Natural killer cell (primary cell): ENCODE results near the gene TAAR8. TPM values are rescaled to one million over a fixed set of nuclear protein-coding genes. Genes with fewer than 3 reads are reported as not detected.
A peak's percentile ranks its signal among the peaks of the same experiment; 100 is the strongest.

Source experiments
- ATAC-seq, 3 donors: fragments of 150-1000 bp in 2 of 3; fragments of 200-7000 bp in 1 of 3; cut with Tn5 transposase; 1 replicate in 1 of 3; 2 replicates in 2 of 3; pipeline ENCODE4 v1.10.0; 2021; ENCODE audit warnings: mild to moderate bottlenecking in 2 of 3, moderate library complexity in 2 of 3
- DNase-seq, 2 donors: peaks; one replicate each; pipeline versions ENCODE4 v3.0.0 to v3.0.0-alpha.2; 2013 to 2021; ENCODE audit warnings: mixed read lengths in 1 of 2
- H3K27ac ChIP-seq: one replicate; pipeline ENCODE4 v1.5.1; 2013; ENCODE audit warnings: mild to moderate bottlenecking, low read length
- H3K27me3 ChIP-seq: one replicate; pipeline ENCODE4 v1.6.1; 2013; ENCODE audit warnings: low read length; ENCODE audit not compliant: control insufficient read depth, insufficient read depth
- H3K36me3 ChIP-seq: one replicate; pipeline ENCODE4 v1.6.1; 2013; ENCODE audit warnings: low read length; ENCODE audit not compliant: control insufficient read depth, insufficient read depth
- H3K4me1 ChIP-seq: one replicate; pipeline ENCODE4 v1.6.1; 2013; ENCODE audit warnings: low read length; ENCODE audit not compliant: control insufficient read depth, insufficient read depth
- H3K4me3 ChIP-seq: one replicate; pipeline ENCODE4 v1.5.1; 2013; ENCODE audit warnings: low read length
- H3K9me3 ChIP-seq: one replicate; pipeline ENCODE4 v1.6.1; 2013; ENCODE audit warnings: low read length; ENCODE audit not compliant: control insufficient read depth, insufficient read depth
- H3K27ac Mint-ChIP-seq, 2 donors: one replicate each; pipeline ENCODE4 v1.8.0; 2022; ENCODE audit warnings: mild to moderate bottlenecking in 2 of 2, mixed read lengths in 2 of 2, moderate library complexity in 1 of 2
- H3K27me3 Mint-ChIP-seq, 2 donors: one replicate each; pipeline ENCODE4 v1.8.0; 2022; ENCODE audit warnings: low read depth in 2 of 2, mixed read lengths in 2 of 2
- H3K36me3 Mint-ChIP-seq: one replicate; pipeline ENCODE4 v1.8.0; 2022; ENCODE audit warnings: mixed read lengths
- H3K4me1 Mint-ChIP-seq, 2 donors: one replicate each; pipeline ENCODE4 v1.8.0; 2022; ENCODE audit warnings: mixed read lengths in 2 of 2
- H3K4me3 Mint-ChIP-seq: one replicate; pipeline ENCODE4 v1.8.0; 2022; ENCODE audit warnings: mild to moderate bottlenecking, moderate library complexity, mixed read lengths
- H3K9me3 Mint-ChIP-seq, 2 donors: one replicate each; pipeline ENCODE4 v1.8.0; 2022; ENCODE audit warnings: mixed read lengths in 2 of 2
- WGBS: methylation state at CpG from one replicate; pipeline ENCODE4 v1.1.7; 2013; ENCODE audit warnings: missing lambda C conversion rate; ENCODE audit not compliant: insufficient coverage; 5-methylcytosine and 5-hydroxymethylcytosine counted together
- intact Hi-C: fragments of 100-400 bp; cut with micrococcal nuclease; formaldehyde crosslinking; loops from one replicate; pipeline ENCODE4 v1.14.2; 2022
- total RNA-seq, 4 donors: library from RNA; stranded (reverse); fragments of 120-200 nt in 1 of 4; gene quantifications; one replicate each; pipeline versions ENCODE4 v1.2.3 to v1.2.4, GENCODE V29; 2013 to 2022
- TF ChIP-seq, protein P1 (sequence below): fragments of 200-600 bp; IDR thresholded peaks from one replicate; pipeline ENCODE4 v1.8.0; 2022; ENCODE audit warnings: antibody characterized with exemption

Gene TAAR8, protein sequence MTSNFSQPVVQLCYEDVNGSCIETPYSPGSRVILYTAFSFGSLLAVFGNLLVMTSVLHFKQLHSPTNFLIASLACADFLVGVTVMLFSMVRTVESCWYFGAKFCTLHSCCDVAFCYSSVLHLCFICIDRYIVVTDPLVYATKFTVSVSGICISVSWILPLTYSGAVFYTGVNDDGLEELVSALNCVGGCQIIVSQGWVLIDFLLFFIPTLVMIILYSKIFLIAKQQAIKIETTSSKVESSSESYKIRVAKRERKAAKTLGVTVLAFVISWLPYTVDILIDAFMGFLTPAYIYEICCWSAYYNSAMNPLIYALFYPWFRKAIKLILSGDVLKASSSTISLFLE
- total RNA-seq: not detected
- not detected for total RNA-seq (2013)

GRCh38 chr6:132552372-132552771, at the start of gene TAAR8:
TAAR8 (plus strand) TSS chr6:132552672; CDS start chr6:132552693, 21 bp downstream.
- intact Hi-C loops: no loop called here
- no peaks in the 10 kb centered on the region for H3K9me3 ChIP-seq
- TF ChIP-seq, protein P1, sequence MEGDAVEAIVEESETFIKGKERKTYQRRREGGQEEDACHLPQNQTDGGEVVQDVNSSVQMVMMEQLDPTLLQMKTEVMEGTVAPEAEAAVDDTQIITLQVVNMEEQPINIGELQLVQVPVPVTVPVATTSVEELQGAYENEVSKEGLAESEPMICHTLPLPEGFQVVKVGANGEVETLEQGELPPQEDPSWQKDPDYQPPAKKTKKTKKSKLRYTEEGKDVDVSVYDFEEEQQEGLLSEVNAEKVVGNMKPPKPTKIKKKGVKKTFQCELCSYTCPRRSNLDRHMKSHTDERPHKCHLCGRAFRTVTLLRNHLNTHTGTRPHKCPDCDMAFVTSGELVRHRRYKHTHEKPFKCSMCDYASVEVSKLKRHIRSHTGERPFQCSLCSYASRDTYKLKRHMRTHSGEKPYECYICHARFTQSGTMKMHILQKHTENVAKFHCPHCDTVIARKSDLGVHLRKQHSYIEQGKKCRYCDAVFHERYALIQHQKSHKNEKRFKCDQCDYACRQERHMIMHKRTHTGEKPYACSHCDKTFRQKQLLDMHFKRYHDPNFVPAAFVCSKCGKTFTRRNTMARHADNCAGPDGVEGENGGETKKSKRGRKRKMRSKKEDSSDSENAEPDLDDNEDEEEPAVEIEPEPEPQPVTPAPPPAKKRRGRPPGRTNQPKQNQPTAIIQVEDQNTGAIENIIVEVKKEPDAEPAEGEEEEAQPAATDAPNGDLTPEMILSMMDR: no peak
- DNase-seq: no peak
- no peaks in the 10 kb centered on the region for H3K4me1 ChIP-seq
- Mint-ChIP-seq H3K27ac (no peak within 1 kb of the TSS), H3K9me3 (no peaks in the 10 kb centered on the region), H3K36me3 (no peaks in the 10 kb centered on the region), H3K4me3 (no peak within 1 kb of the TSS), H3K27me3 (peaks cover 7 to 17% of the 10 kb centered on the region in 2 donors), H3K4me1 (no peaks in the 10 kb centered on the region)
- ATAC-seq: no peak
- H3K27ac ChIP-seq: no peak within 1 kb of the TSS
- peaks cover 2% of the 10 kb centered on the region for H3K27me3 ChIP-seq
- no CpG with 5 or more reads among the region's 2 CpGs for WGBS
- no peaks in the 10 kb centered on the region for H3K36me3 ChIP-seq
- no peak within 1 kb of the TSS for H3K4me3 ChIP-seq

GRCh38 chr6:132504757-132505156, 47.7 kb upstream of the TAAR8 start:
- Histone ChIP-seq H3K27ac (no peak overlapping the region), H3K36me3 (peaks cover 39% of the 10 kb centered on the region), H3K4me1 (peaks cover 9% of the 10 kb centered on the region), H3K4me3 (no peak overlapping the region), H3K9me3 (no peaks in the 10 kb centered on the region), H3K27me3 (no peaks in the 10 kb centered on the region)
- peak overlapping the region in 1 of 2 donors; percentile 37 for H3K27ac Mint-ChIP-seq
- H3K9me3 Mint-ChIP-seq: no peaks in the 10 kb centered on the region
- no peak for ATAC-seq
- H3K27me3 Mint-ChIP-seq: no peaks in the 10 kb centered on the region
- whole genome bisulfite sequencing: 78% methylated on average over 2 of the region's 5 CpGs
- H3K4me1 Mint-ChIP-seq: peaks cover 47 to 50% of the 10 kb centered on the region in 2 donors
- no peak for DNase-seq
- TF ChIP-seq, protein P1: no peak
- no peak overlapping the region for H3K4me3 Mint-ChIP-seq
- H3K36me3 Mint-ChIP-seq: peaks cover 4% of the 10 kb centered on the region
- intact Hi-C loops: no loop called here

GRCh38 chr6:132505158-132505557, 47.3 kb upstream of the TAAR8 start:
- Histone ChIP-seq H3K27me3 (no peaks in the 10 kb centered on the region), H3K36me3 (peaks cover 37% of the 10 kb centered on the region), H3K4me3 (no peak overlapping the region), H3K9me3 (no peaks in the 10 kb centered on the region), H3K4me1 (peaks cover 5% of the 10 kb centered on the region), H3K27ac (no peak overlapping the region)
- H3K36me3 Mint-ChIP-seq: peaks cover 4% of the 10 kb centered on the region
- no peaks in the 10 kb centered on the region for H3K27me3 Mint-ChIP-seq
- peak overlapping the region in 1 of 2 donors; percentile 37 for H3K27ac Mint-ChIP-seq
- peaks cover 46% of the 10 kb centered on the region in 2 donors for H3K4me1 Mint-ChIP-seq
- H3K9me3 Mint-ChIP-seq: no peaks in the 10 kb centered on the region
- DNase-seq: no peak
- no peak overlapping the region for H3K4me3 Mint-ChIP-seq
- TF ChIP-seq, protein P1: no peak
- intact Hi-C loops: no loop called here
- 70% methylated on average over 1 of the region's 1 CpG for WGBS
- no peak for ATAC-seq
